Activated CD4-positive, alpha-beta memory T cell treated with anti-CD3 and anti-CD28 coated beads for 36 hours (primary cell): Measurements from ENCODE around the gene HAUS1. TPM values are rescaled to one million over a fixed set of nuclear protein-coding genes. Genes with fewer than 3 reads are reported as not detected.

Experiments used
- CTCF ChIA-PET: fragments of 350-600 bp; sonication (Branson Sonifier 250); formaldehyde crosslinking; loops from one replicate; lab custom pipeline; 2021; ENCODE audit warnings: antibody characterized with exemption, inconsistent platforms; lab: Charles Lee
- POLR2A ChIA-PET: fragments of 350-600 bp; sonication (Branson Sonifier 250); formaldehyde crosslinking; loops from one replicate; lab custom pipeline; 2021; ENCODE audit warnings: antibody characterized with exemption; lab: Charles Lee
- DNase-seq: peaks from one replicate; pipeline ENCODE4 v3.0.0-alpha.2; 2020
- H3K27ac Mint-ChIP-seq: one replicate; pipeline ENCODE4 v1.8.0; 2021; ENCODE audit warnings: mixed read lengths
- H3K27me3 Mint-ChIP-seq: one replicate; pipeline ENCODE4 v1.8.0; 2021; ENCODE audit warnings: mixed read lengths
- H3K36me3 Mint-ChIP-seq: one replicate; pipeline ENCODE4 v1.8.0; 2021; ENCODE audit warnings: mixed read lengths
- H3K4me1 Mint-ChIP-seq: one replicate; pipeline ENCODE4 v1.8.0; 2021; ENCODE audit warnings: low read depth, mixed read lengths
- H3K4me3 Mint-ChIP-seq: one replicate; pipeline ENCODE4 v1.8.0; 2021; ENCODE audit warnings: mild to moderate bottlenecking, mixed read lengths
- H3K9me3 Mint-ChIP-seq: one replicate; pipeline ENCODE4 v1.8.0; 2021; ENCODE audit warnings: mixed read lengths
- intact Hi-C: fragments of 100-400 bp; cut with micrococcal nuclease; formaldehyde crosslinking; loops from one replicate; pipeline ENCODE4 v1.15.1; 2023
- total RNA-seq, 2 experiments: library from RNA; stranded (reverse); gene quantifications; one replicate each; pipeline ENCODE4 v1.2.3, GENCODE V29; 2021

HAUS1 gene
- total RNA-seq, 2 experiments from 2014 or later, result 57.4 to 65.5 TPM

- intact Hi-C loops, result loop anchor here (5.0 kb wide), 3 partner anchors 111 to 746 kb away; partner anchors contain the start of genes KATNAL2 and PIAS2
- H3K4me1 Mint-ChIP-seq, result peaks cover 31% of the 10 kb centered on the region
- no peaks in the 10 kb centered on the region for H3K27me3 Mint-ChIP-seq
- POLR2A ChIA-PET, result no interaction called here
- no peak overlapping the region for H3K4me3 Mint-ChIP-seq
- peaks cover 3% of the 10 kb centered on the region for H3K36me3 Mint-ChIP-seq
- no peak for DNase-seq
- no peak overlapping the region for H3K27ac Mint-ChIP-seq
- CTCF ChIA-PET, result interaction anchor here (2.8 to 5.6 kb wide), 6 partner anchors 12 to 488 kb away, joined by 35 to 125 read pairs (median 62); partner anchors contain the start of gene LOXHD1
- no peaks in the 10 kb centered on the region for H3K9me3 Mint-ChIP-seq
Observed at GRCh38 chr18:46171331-46171730, 67.1 kb downstream of the HAUS1 start.

GRCh38 chr18:46173393-46174341 is 69.5 kb downstream of the HAUS1 start:
- intact Hi-C loops, result loop anchor here (1.0 to 5.0 kb wide), 9 partner anchors 17 to 744 kb away; partner anchors contain the start of genes KATNAL2 and PIAS2
- ChIA-PET POLR2A (interaction anchor here (0.6 to 3.1 kb wide), 7 partner anchors 9 to 484 kb away, joined by 3 to 14 read pairs (median 4); partner anchors contain the start of gene ATP5F1A), CTCF (interaction anchor here (0.5 to 5.6 kb wide), 55 partner anchors 9 to 503 kb away, joined by 3 to 125 read pairs (median 6); partner anchors contain the start of genes ATP5F1A and LOXHD1)
- peak; percentile 96 for DNase-seq
- Mint-ChIP-seq H3K36me3 (peaks cover 8% of the 10 kb centered on the region), H3K4me3 (peak overlapping the region; percentile 97), H3K9me3 (no peaks in the 10 kb centered on the region), H3K27me3 (no peaks in the 10 kb centered on the region), H3K4me1 (peaks cover 42% of the 10 kb centered on the region), H3K27ac (peak overlapping the region; percentile 99)

GRCh38 chr18:46174342-46175041 is 70.3 kb downstream of the HAUS1 start:
- DNase-seq, result peak; percentile 78
- intact Hi-C loops, result loop anchor here (1.0 to 5.0 kb wide), 6 partner anchors 18 to 743 kb away; partner anchors contain the start of genes KATNAL2 and PIAS2
- H3K4me3 Mint-ChIP-seq, result peak overlapping the region; percentile 97
- peak overlapping the region; percentile 99 for H3K27ac Mint-ChIP-seq
- CTCF ChIA-PET, result interaction anchor here (0.7 to 5.6 kb wide), 32 partner anchors 8 to 498 kb away, joined by 3 to 125 read pairs (median 13); partner anchors contain the start of genes ATP5F1A and LOXHD1
- POLR2A ChIA-PET, result interaction anchor here (0.8 to 3.1 kb wide), 2 partner anchors 77 to 78 kb away, joined by 3 to 14 read pairs; partner anchors contain the start of gene ATP5F1A
- H3K27me3 Mint-ChIP-seq, result no peaks in the 10 kb centered on the region
- H3K9me3 Mint-ChIP-seq, result no peaks in the 10 kb centered on the region
- peaks cover 10% of the 10 kb centered on the region for H3K36me3 Mint-ChIP-seq
- H3K4me1 Mint-ChIP-seq, result peaks cover 40% of the 10 kb centered on the region

DNA sequence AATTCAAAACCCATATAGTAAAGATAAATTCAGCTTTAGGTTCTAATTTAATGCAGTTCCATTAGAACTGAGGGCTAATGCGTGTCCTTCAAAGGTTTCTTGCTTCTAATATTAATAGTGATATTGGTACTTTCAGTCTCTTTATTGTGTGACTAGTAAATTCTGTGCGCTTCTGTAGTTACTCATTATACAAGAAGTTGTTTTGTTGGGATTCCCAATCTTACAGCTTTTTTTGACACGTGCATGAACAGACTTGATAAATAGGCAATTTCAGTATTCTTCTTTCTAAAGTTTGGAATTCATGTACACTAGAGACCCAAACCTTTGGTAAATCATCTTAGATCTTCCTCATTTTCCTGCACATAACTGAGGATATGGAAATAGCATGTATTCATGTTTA is 71.8 kb downstream of the HAUS1 start:
- Mint-ChIP-seq H3K27me3 (no peaks in the 10 kb centered on the region), H3K9me3 (no peaks in the 10 kb centered on the region), H3K27ac (no peak overlapping the region), H3K4me1 (peaks cover 47% of the 10 kb centered on the region), H3K36me3 (peaks cover 10% of the 10 kb centered on the region), H3K4me3 (peak overlapping the region; percentile 97)
- ChIA-PET CTCF (interaction anchor here (0.7 to 5.6 kb wide), 6 partner anchors 14 to 482 kb away, joined by 3 to 125 read pairs (median 8); partner anchors contain the start of gene LOXHD1), POLR2A (interaction anchor here (0.9 to 1.0 kb wide), 3 partner anchors 15 to 74 kb away, joined by 3 read pairs; no protein-coding TSS in a partner anchor)
- DNase-seq, result no peak
- intact Hi-C loops, result no loop called here

Other genes starting within 250 kb of the HAUS1 start
- 10 to 100 TPM; 18.8 to 21.4 TPM for gene EPG5, start 137.1 kb upstream of the HAUS1 start, total RNA-seq
- 10 to 100 TPM; 13.5 to 15.2 TPM for gene PSTPIP2, start 32.1 kb upstream of the HAUS1 start, total RNA-seq
- 100 to 1,000 TPM; 442 to 447 TPM for gene ATP5F1A, start 6.1 kb upstream of the HAUS1 start, total RNA-seq